HG02610 (cell line): ENCODE measurements around the gene FAM120B.

ENCODE experiments used
- ATAC-seq: cut with Tn5 transposase; IDR thresholded peaks from one replicate; pipeline ENCODE4 v1.9.1; 2021; ENCODE audit warnings: mild to moderate bottlenecking, moderate library complexity; ENCODE audit not compliant: unreplicated experiment

Gene FAM120B

DNA sequence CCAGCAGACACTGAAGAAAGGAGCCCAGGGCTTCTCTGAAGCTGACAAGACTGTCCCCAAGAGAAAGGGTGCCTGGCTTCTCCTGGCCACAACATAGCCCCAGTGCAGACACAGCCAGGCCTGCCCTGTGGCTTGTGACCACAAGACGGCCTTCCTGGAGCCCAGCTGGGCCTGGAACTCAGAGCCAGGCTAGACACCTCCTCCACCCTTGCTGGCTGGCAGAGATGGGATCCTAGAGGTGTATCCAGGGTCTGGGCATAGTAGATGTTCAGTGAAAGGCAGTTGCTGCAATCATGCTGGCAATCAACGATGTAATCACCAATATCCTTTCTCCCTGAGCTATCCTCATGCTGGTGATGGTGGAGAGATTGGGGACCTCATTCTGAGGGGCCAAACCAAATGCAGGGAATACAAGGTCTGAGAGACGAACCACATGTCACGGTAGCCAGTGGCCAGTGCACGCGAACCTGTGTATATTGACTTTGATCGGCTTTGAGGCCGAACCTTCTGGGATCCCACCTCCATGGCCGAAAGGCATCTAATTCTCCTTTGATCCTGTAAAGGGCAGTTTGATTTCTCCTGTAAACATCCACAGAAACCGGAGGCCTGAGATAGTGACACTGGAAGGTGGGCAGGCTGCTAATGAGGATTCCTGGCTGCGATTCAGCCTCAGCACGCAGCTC is 131.3 kb downstream of the FAM120B start:
- no peak for ATAC-seq

DNA sequence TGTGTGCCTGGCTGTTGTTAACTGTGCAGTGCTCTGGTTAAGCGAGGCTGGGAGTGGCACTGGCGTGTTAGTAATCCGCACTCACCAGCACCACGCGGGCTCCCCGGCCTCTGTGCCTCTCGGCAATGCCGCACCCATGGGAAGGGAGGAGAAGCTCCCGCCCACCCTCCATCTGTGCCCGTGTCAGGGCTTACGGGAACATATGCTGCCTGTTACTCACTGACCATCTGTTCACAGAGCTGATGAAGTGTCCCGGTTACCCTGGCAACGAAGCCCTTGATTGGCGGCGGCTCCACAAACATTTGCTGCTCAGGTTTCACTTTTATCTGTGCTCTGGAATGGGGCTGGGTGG is 131.8 kb downstream of the FAM120B start:
- ATAC-seq: peak; percentile 94

GRCh38 chr6:170438861-170439260 is 132.3 kb downstream of the FAM120B start:
- no peak for ATAC-seq

DNA sequence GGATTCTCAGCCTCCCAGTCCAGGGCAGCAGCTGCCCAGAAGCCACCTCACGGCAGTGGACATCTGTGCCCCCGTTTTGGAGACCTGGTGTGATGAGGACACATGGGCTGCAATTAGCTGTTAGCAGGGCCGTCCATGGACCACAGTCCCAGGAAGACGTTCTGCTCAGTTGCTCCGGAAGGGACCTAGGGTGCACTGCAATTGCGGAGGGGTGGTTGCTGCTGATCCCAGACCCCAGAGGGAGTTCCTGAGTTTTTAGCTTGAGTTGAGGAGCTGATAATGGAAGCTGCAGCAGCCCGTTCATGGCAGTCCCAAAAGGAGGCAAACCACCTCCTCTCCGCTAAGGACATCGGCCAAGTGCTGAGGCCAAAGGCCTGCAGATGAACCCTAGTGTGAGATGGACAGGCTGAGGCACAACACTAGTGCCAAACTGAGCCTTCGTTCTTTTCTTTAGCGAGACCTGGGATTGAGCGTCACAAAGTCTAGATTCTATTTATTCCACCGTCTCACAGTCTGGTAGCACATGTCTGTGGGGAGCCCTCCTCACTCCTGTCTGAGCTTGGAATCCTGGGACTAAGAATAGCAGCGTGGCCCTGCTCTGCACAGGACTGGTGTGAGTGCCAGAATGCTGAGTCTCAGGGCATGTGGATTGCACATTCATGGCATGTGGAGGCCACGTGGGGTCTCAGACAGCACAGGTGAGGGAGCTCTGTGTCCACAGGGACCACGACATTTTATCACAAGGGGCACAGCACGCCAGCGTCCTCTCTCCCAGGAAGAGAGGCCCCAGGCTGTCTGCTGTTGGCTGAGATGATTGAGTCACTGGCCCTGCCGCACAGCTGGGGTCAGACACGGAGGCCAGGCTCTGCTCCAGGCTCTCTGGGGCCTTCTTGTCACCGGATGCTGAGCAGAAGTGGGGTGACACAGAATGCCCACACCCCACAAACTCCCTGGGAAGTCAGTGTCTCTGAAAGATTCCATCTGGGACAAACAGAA is 133.1 kb downstream of the FAM120B start:
- no peak for ATAC-seq

GRCh38 chr6:170440437-170440836 is 133.9 kb downstream of the FAM120B start:
- no peak for ATAC-seq

DNA sequence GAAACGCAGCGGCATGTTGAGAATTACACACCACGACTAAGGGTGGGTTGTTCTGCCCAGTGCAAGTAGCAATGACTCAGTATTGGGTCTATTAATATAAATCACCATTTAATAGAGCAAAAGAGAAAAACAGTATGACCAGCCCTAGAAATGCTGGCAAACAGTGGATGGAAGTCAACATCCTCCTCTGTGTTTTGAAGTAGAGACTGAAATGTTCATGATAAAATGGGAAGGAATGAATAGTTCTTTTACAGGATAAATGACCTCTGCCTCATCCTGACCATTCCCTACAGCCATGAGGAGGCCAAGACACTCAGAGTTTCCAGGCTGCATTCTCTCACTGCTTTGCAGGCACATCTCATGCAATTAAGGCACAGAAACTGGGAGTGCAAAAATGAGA is 134.8 kb downstream of the FAM120B start:
- ATAC-seq: no peak

GRCh38 chr6:170442596-170442995 is 136.0 kb downstream of the FAM120B start:
- ATAC-seq: no peak

- no peak for ATAC-seq
Observed at GRCh38 chr6:170443151-170443662, 136.6 kb downstream of the FAM120B start.

DNA sequence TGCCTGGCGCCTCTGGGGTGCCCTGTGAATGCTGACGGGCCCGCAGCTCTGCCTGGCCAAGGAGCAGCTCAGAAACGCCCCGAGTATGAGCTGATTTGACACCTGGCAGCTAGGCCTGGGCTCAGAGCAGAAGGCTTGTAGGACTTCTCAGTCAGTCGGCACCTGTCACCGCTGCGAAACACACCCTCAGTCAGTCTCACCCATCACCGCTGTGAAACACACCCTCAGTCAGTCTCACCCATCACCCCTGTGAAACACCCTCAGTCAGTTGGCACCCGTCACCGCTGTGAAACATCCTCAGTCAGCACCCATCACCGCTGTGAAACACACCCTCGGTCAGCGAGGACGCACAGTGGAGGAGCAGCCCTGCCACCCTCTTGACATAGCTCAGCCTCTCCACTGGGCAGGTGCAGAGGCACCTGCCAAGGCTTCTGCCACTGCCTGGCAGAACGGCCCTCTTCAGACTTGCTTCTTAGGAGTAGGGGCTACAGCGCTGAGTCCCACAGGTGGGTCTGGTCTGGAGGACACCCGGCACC is 137.6 kb downstream of the FAM120B start:
- ATAC-seq: no peak

DNA sequence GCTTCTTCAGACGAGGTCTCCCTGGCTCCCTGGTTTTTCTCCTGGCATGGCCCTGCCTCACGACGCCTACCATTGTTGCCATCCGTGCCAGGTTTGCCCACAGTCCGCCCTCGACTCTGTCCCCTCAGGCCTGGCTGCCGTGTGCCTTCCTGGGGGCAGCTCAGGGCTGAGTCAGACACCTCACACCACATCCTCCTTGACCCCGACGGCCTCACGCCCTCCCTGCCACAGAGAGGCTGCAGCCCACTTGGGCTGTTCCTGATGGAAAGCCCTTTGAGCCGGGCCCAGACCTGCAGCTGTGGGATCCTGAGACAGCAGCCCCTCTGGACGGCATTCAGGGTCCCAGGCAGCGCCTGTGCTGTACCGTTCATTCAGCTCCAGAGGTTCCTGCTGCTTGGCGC is 138.3 kb downstream of the FAM120B start:
- no peak for ATAC-seq

DNA sequence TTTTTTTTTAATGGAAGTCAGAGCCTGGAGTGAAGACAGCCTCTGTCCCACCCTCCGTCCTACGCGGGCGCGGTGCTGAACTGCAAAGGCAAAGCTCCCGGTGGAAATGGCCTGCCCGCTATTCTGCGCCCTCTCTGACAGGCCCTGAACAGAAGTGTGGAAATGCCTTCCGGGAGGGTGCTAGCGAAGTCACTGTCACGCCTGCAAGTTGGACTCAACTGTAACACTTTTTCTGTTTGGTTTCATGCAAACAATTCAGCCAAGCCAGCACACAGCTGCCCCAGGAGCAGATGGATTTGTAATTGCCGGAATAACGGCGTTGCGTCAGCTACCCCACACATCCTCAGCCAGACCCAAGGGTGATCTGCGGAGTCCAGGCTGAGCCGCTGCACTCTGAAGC is 138.9 kb downstream of the FAM120B start:
- ATAC-seq: no peak

GRCh38 chr6:170445971-170446370 is 139.4 kb downstream of the FAM120B start:
- no peak for ATAC-seq

- ATAC-seq: no peak
Observed at GRCh38 chr6:170446841-170447560, 140.4 kb downstream of the FAM120B start.

GRCh38 chr6:170447561-170447930 is 141.0 kb downstream of the FAM120B start:
- ATAC-seq: no peak

DNA sequence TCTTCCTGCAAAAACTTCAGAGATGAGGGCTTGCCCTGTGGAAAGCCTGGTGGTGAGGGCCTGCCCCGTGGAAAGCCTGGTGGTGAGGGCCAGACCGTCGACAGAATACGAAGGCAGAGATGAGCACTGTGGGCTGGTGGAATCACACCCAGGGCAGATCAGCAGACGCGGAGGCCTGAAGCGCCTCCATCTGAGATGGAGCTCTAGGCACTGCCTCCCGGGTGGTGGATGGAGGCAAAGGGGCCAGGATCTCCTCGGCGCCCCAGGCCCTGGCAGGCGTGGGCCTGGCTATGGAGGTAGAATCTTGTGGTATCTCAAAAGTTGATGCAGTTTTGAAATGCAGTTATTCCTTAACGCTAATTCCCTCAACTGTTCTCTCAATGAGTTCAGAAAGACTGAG is 141.8 kb downstream of the FAM120B start:
- ATAC-seq: no peak

GRCh38 chr6:170448751-170449630 is 142.4 kb downstream of the FAM120B start:
- no peak for ATAC-seq

GRCh38 chr6:170449835-170450753 is 143.5 kb downstream of the FAM120B start:
- no peak for ATAC-seq

GRCh38 chr6:170450916-170451761 is 144.6 kb downstream of the FAM120B start:
- ATAC-seq: no peak
